Duodenal mucosa (tissue), 2 donors: Measurements from ENCODE around the gene CDH13.

Source experiments
- H3K27ac ChIP-seq: one replicate; pipeline ENCODE4 v1.7.0; 2013; ENCODE audit warnings: low read depth, low read length
- H3K27me3 ChIP-seq, 2 donors: one replicate each; pipeline ENCODE4 v1.7.0; 2013; ENCODE audit warnings: low read length in 2 of 2, control low read depth in 1 of 2; ENCODE audit not compliant: insufficient read depth in 2 of 2, control insufficient read depth in 1 of 2
- H3K36me3 ChIP-seq, 2 donors: one replicate each; pipeline ENCODE4 v1.7.0; 2013; ENCODE audit warnings: low read length in 2 of 2, control low read depth in 1 of 2; ENCODE audit not compliant: insufficient read depth in 2 of 2, control insufficient read depth in 1 of 2
- H3K4me1 ChIP-seq, 2 donors: one replicate each; pipeline ENCODE4 v1.7.0; 2013; ENCODE audit warnings: low read length in 2 of 2, control low read depth in 1 of 2; ENCODE audit not compliant: insufficient read depth in 2 of 2, control insufficient read depth in 1 of 2
- H3K4me3 ChIP-seq, 2 donors: one replicate each; pipeline ENCODE4 v1.7.0; 2013; ENCODE audit warnings: low read length in 2 of 2, low read depth in 1 of 2
- H3K9ac ChIP-seq, 2 donors: one replicate each; pipeline ENCODE4 v1.7.0; 2013; ENCODE audit warnings: low read length in 2 of 2, low read depth in 1 of 2
- H3K9me3 ChIP-seq, 2 donors: one replicate each; pipeline ENCODE4 v1.7.0; 2013; ENCODE audit warnings: low read length in 2 of 2, control low read depth in 1 of 2; ENCODE audit not compliant: control insufficient read depth in 1 of 2

The CDH13 gene

GRCh38 chr16:83285921-83286320 is 659.2 kb downstream of the CDH13 start:
- Histone ChIP-seq H3K4me1 (no peaks in the 10 kb centered on the region), H3K4me3 (no peak overlapping the region), H3K36me3 (no peaks in the 10 kb centered on the region), H3K27me3 (peaks cover 0 to 4% of the 10 kb centered on the region in 2 donors), H3K9me3 (no peaks in the 10 kb centered on the region), H3K9ac (no peak overlapping the region), H3K27ac (no peak overlapping the region)

- H3K9me3 ChIP-seq: no peaks in the 10 kb centered on the region
- H3K4me3 ChIP-seq: no peak overlapping the region
- no peaks in the 10 kb centered on the region for H3K27me3 ChIP-seq
- H3K9ac ChIP-seq: no peak overlapping the region
- H3K27ac ChIP-seq: no peak overlapping the region
- no peaks in the 10 kb centered on the region for H3K4me1 ChIP-seq
- H3K36me3 ChIP-seq: no peaks in the 10 kb centered on the region
These were observed 669.7 kb downstream of the CDH13 start for GRCh38 chr16:83296505-83296904.

GRCh38 chr16:83298541-83298940 is 671.8 kb downstream of the CDH13 start:
- Histone ChIP-seq H3K36me3 (no peaks in the 10 kb centered on the region), H3K4me3 (no peak overlapping the region)

GRCh38 chr16:83300326-83300725 is 673.6 kb downstream of the CDH13 start:
- Histone ChIP-seq H3K9ac (no peak overlapping the region), H3K4me3 (no peak overlapping the region), H3K36me3 (no peaks in the 10 kb centered on the region), H3K9me3 (no peaks in the 10 kb centered on the region), H3K27me3 (no peaks in the 10 kb centered on the region), H3K4me1 (no peaks in the 10 kb centered on the region), H3K27ac (no peak overlapping the region)

More at GRCh38 chr16:83298541-83298940, 671.8 kb downstream of the CDH13 start:
- H3K9me3 ChIP-seq: no peaks in the 10 kb centered on the region
- H3K27ac ChIP-seq: no peak overlapping the region
- H3K27me3 ChIP-seq: no peaks in the 10 kb centered on the region
- H3K4me1 ChIP-seq: no peaks in the 10 kb centered on the region
- H3K9ac ChIP-seq: no peak overlapping the region

GRCh38 chr16:83301971-83302370 is 675.2 kb downstream of the CDH13 start:
- no peaks in the 10 kb centered on the region for H3K27me3 ChIP-seq
- no peaks in the 10 kb centered on the region for H3K36me3 ChIP-seq
- H3K9me3 ChIP-seq: no peaks in the 10 kb centered on the region
- no peak overlapping the region for H3K4me3 ChIP-seq
- H3K4me1 ChIP-seq: no peaks in the 10 kb centered on the region
- no peak overlapping the region for H3K27ac ChIP-seq
- H3K9ac ChIP-seq: no peak overlapping the region

GRCh38 chr16:83302853-83303252 is 676.1 kb downstream of the CDH13 start:
- Histone ChIP-seq H3K36me3 (no peaks in the 10 kb centered on the region), H3K27ac (no peak overlapping the region), H3K27me3 (no peaks in the 10 kb centered on the region), H3K9ac (no peak overlapping the region), H3K4me1 (no peaks in the 10 kb centered on the region), H3K4me3 (no peak overlapping the region), H3K9me3 (no peaks in the 10 kb centered on the region)

- Histone ChIP-seq H3K27ac (no peak overlapping the region), H3K27me3 (no peaks in the 10 kb centered on the region), H3K9me3 (no peaks in the 10 kb centered on the region), H3K9ac (no peak overlapping the region), H3K4me1 (no peaks in the 10 kb centered on the region), H3K4me3 (no peak overlapping the region), H3K36me3 (no peaks in the 10 kb centered on the region)
These were observed 678.3 kb downstream of the CDH13 start for GRCh38 chr16:83305092-83305491.

- Histone ChIP-seq H3K36me3 (no peaks in the 10 kb centered on the region), H3K9ac (no peak overlapping the region), H3K4me3 (no peak overlapping the region), H3K4me1 (no peaks in the 10 kb centered on the region), H3K27ac (no peak overlapping the region), H3K9me3 (no peaks in the 10 kb centered on the region), H3K27me3 (no peaks in the 10 kb centered on the region)
These were observed 680.3 kb downstream of the CDH13 start for GRCh38 chr16:83306961-83307593.

- no peak overlapping the region for H3K9ac ChIP-seq
- H3K4me1 ChIP-seq: no peaks in the 10 kb centered on the region
- no peaks in the 10 kb centered on the region for H3K36me3 ChIP-seq
- H3K9me3 ChIP-seq: no peaks in the 10 kb centered on the region
- H3K27me3 ChIP-seq: no peaks in the 10 kb centered on the region
- no peak overlapping the region for H3K4me3 ChIP-seq
- no peak overlapping the region for H3K27ac ChIP-seq
These were observed 680.8 kb downstream of the CDH13 start for GRCh38 chr16:83307594-83307992.

- Histone ChIP-seq H3K36me3 (no peaks in the 10 kb centered on the region), H3K27ac (no peak overlapping the region)
These were observed 681.6 kb downstream of the CDH13 start for GRCh38 chr16:83308414-83308813.

GRCh38 chr16:83310816-83311215 is 684.0 kb downstream of the CDH13 start:
- Histone ChIP-seq H3K9ac (no peak overlapping the region), H3K27me3 (no peaks in the 10 kb centered on the region), H3K27ac (no peak overlapping the region), H3K9me3 (no peaks in the 10 kb centered on the region), H3K4me1 (no peaks in the 10 kb centered on the region), H3K4me3 (no peak overlapping the region), H3K36me3 (no peaks in the 10 kb centered on the region)

More at GRCh38 chr16:83308414-83308813, 681.6 kb downstream of the CDH13 start:
- no peak overlapping the region for H3K4me3 ChIP-seq
- H3K4me1 ChIP-seq: no peaks in the 10 kb centered on the region
- no peaks in the 10 kb centered on the region for H3K27me3 ChIP-seq
- no peak overlapping the region for H3K9ac ChIP-seq
- no peaks in the 10 kb centered on the region for H3K9me3 ChIP-seq
